Kidney epithelial cell (primary cell): ENCODE results near the gene POLK. TPM values are rescaled to one million over a fixed set of nuclear protein-coding genes. Genes with fewer than 3 reads are reported as not detected.

Experiments used
- DNase-seq: peaks from one replicate; pipeline ENCODE4 v3.0.0-alpha.2; 2010; ENCODE audit warnings: low read depth
- H3K27me3 ChIP-seq: 2 replicates; pipeline ENCODE4 v1.6.0; 2011; ENCODE audit warnings: low read length; ENCODE audit not compliant: control insufficient read depth, insufficient read depth
- H3K36me3 ChIP-seq: 2 replicates; pipeline ENCODE4 v1.5.1; 2011; ENCODE audit warnings: low read length; ENCODE audit not compliant: control insufficient read depth, insufficient read depth
- H3K4me3 ChIP-seq: 2 replicates; pipeline ENCODE4 v1.5.1; 2011; ENCODE audit warnings: low read depth, mild to moderate bottlenecking, control low read depth, low read length
- total RNA-seq: library from RNA; depleted of rRNA; stranded (reverse); fragments of >200 nt; gene quantifications from 2 replicates; pipeline ENCODE4 v1.2.3, GENCODE V29; 2015
- TF ChIP-seq, protein P1 (sequence below): IDR thresholded peaks from 2 replicates; pipeline ENCODE4 v1.5.1; 2011; ENCODE audit warnings: mild to moderate bottlenecking, moderate library complexity, low read length, control low read depth, inconsistent platforms; ENCODE audit not compliant: insufficient read depth, poor library complexity, severe bottlenecking

Gene POLK
- total RNA-seq, 1 donor from 2014 or later: 18.6 TPM

DNA sequence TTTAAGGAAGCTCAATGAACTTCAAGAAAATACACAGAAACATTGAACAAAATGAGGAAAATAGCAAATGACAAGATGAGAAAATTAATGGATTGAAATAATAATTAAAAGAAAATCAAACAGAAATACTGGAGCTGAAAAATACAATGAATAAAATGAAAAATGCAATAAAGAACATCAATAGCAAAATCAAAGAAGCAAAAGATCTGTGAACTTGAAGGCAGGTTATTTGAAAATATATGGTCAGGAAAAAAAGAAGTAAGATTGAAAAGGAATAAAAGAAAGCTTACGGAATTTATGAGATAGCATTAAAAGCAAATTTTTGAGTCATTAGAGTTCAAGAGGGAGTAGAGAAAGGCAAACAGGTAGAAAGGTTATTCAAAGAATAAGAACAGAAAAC lies 42.7 kb upstream of the POLK start:
- H3K36me3 ChIP-seq: no peaks in the 10 kb centered on the region
- H3K4me3 ChIP-seq: no peak overlapping the region
- TF ChIP-seq, protein P1, sequence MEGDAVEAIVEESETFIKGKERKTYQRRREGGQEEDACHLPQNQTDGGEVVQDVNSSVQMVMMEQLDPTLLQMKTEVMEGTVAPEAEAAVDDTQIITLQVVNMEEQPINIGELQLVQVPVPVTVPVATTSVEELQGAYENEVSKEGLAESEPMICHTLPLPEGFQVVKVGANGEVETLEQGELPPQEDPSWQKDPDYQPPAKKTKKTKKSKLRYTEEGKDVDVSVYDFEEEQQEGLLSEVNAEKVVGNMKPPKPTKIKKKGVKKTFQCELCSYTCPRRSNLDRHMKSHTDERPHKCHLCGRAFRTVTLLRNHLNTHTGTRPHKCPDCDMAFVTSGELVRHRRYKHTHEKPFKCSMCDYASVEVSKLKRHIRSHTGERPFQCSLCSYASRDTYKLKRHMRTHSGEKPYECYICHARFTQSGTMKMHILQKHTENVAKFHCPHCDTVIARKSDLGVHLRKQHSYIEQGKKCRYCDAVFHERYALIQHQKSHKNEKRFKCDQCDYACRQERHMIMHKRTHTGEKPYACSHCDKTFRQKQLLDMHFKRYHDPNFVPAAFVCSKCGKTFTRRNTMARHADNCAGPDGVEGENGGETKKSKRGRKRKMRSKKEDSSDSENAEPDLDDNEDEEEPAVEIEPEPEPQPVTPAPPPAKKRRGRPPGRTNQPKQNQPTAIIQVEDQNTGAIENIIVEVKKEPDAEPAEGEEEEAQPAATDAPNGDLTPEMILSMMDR: no peak
- no peak for DNase-seq
- H3K27me3 ChIP-seq: no peaks in the 10 kb centered on the region

DNA sequence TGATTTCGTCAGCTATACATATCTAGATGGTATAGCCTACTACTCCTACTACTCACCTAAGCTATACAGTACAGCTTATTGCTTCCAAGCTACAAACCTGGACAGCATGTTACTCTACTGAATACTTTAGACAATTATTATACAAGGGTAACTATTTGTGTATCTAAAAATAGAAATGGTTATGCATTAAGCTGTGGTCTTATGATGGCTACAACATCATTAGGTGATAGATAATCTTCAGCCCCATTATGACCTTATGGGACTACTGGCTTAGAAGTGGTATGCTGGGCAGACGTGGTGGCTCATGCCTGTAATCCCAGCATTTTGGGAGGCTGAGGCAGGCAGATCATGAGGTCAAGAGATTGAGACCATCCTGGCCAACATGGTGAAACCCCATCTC lies 40.5 kb upstream of the POLK start:
- DNase-seq: no peak
- TF ChIP-seq, protein P1: no peak

DNA sequence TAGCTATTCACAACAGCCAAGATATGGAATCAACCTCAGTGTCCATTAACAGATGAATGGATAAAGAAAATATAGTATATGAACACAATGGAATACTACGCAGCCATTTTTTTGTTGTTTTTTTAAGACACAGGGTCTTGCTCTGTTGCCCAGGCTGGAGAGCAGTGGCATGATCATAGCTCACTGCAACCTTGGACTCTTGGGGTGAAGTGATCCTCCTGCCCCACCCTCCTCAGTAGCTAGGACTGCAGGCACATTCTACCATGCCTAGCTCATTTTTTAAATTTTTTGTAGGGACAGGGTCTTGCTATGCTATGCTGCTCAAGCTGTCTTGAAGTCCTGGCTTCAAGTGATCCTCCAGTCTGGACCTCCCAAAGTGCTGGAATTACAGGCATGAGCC lies 38.7 kb upstream of the POLK start:
- TF ChIP-seq, protein P1: no peak
- H3K27me3 ChIP-seq: no peaks in the 10 kb centered on the region
- H3K36me3 ChIP-seq: no peaks in the 10 kb centered on the region
- DNase-seq: no peak
- no peak overlapping the region for H3K4me3 ChIP-seq

More for the DNA sequence above, 40.5 kb upstream of the POLK start:
- Histone ChIP-seq H3K27me3 (no peaks in the 10 kb centered on the region), H3K4me3 (no peak overlapping the region), H3K36me3 (no peaks in the 10 kb centered on the region)

DNA sequence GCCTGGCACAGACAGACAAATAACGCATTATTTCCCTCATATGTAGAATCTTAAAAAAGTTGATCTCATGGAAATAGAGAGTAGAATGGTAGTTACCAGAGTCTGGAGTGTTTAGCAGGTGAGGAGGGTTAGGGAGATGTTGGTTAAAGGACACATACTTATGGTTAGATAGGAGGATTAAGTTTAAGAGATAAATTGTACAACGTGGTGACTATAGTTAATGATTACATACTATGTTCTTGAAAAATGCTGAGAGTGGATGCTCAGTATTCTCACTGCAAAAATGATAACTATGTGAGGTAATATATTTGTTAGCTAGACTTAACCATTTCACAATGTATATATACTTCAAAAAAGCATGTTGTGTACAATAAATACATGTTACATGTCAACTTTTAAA lies 38.2 kb upstream of the POLK start:
- DNase-seq: no peak
- Histone ChIP-seq H3K36me3 (no peaks in the 10 kb centered on the region), H3K27me3 (no peaks in the 10 kb centered on the region), H3K4me3 (no peak overlapping the region)
- TF ChIP-seq, protein P1: no peak

GRCh38 chr5:75475364-75475763 lies 36.3 kb upstream of the POLK start:
- H3K4me3 ChIP-seq: no peak overlapping the region
- no peaks in the 10 kb centered on the region for H3K27me3 ChIP-seq
- TF ChIP-seq, protein P1: no peak
- DNase-seq: no peak
- H3K36me3 ChIP-seq: no peaks in the 10 kb centered on the region

GRCh38 chr5:75481024-75481423 lies 30.7 kb upstream of the POLK start:
- no peaks in the 10 kb centered on the region for H3K36me3 ChIP-seq
- no peaks in the 10 kb centered on the region for H3K27me3 ChIP-seq
- no peak overlapping the region for H3K4me3 ChIP-seq
- TF ChIP-seq, protein P1: no peak
- no peak for DNase-seq
